Small intestine (tissue), 7 donors: ENCODE measurements around the gene ALG6. TPM values are rescaled to one million over a fixed set of nuclear protein-coding genes. Genes with fewer than 3 reads are reported as not detected.

ENCODE experiments used
- DNase-seq, 2 donors: peaks; one replicate each; pipeline versions ENCODE4 v3.0.0 to v3.0.0-alpha.2; 2013
- FAIRE-seq: peaks from 2 replicates; lab custom pipeline; 2012; peaks lifted over from hg19 to GRCh38; lab: Jason Lieb, UNC
- H3K27ac ChIP-seq, 3 donors: one replicate each; pipeline ENCODE4 v1.5.1; 2013; ENCODE audit warnings: low read length in 2 of 3, mild to moderate bottlenecking in 2 of 3, control low read depth in 1 of 3, inconsistent platforms in 1 of 3, low read depth in 1 of 3, moderate library complexity in 1 of 3
- H3K27me3 ChIP-seq, 3 donors: one replicate each; pipeline ENCODE4 v1.6.1; 2013; ENCODE audit warnings: low read length in 3 of 3, inconsistent platforms in 1 of 3; ENCODE audit not compliant: control insufficient read depth in 3 of 3, insufficient read depth in 3 of 3
- H3K36me3 ChIP-seq, 3 donors: one replicate each; pipeline ENCODE4 v1.6.1; 2013; ENCODE audit warnings: low read length in 3 of 3, inconsistent platforms in 1 of 3, low read depth in 1 of 3, mild to moderate bottlenecking in 1 of 3, moderate library complexity in 1 of 3; ENCODE audit not compliant: control insufficient read depth in 3 of 3, insufficient read depth in 2 of 3
- H3K4me1 ChIP-seq, 3 donors: one replicate each; pipeline ENCODE4 v1.6.1; 2013; ENCODE audit warnings: low read length in 2 of 3, inconsistent platforms in 1 of 3, low read depth in 1 of 3, mild to moderate bottlenecking in 1 of 3, moderate library complexity in 1 of 3; ENCODE audit not compliant: control insufficient read depth in 3 of 3, insufficient read depth in 2 of 3
- H3K4me3 ChIP-seq, 3 donors: one replicate each; pipeline ENCODE4 v1.5.1; 2013; ENCODE audit warnings: low read length in 3 of 3, control low read depth in 1 of 3, inconsistent platforms in 1 of 3, low read depth in 1 of 3, mild to moderate bottlenecking in 1 of 3, moderate library complexity in 1 of 3
- H3K9me3 ChIP-seq, 2 donors: one replicate each; pipeline ENCODE4 v1.6.1; 2013; ENCODE audit warnings: low read depth in 1 of 2, low read length in 1 of 2; ENCODE audit not compliant: control insufficient read depth in 2 of 2, insufficient read depth in 1 of 2
- WGBS, 3 donors: extraction: QIAGEN DNeasy Blood & Tissue Kit; methylation state at CpG; one replicate each; pipeline ENCODE4 v1.1.7; 2013; 5-methylcytosine and 5-hydroxymethylcytosine counted together
- polyA plus RNA-seq, 4 donors: library from polyadenylated mRNA; stranded (reverse) in 3 of 4; unstranded in 1 of 4; fragments of 200-250 nt in 3 of 4; fragments of 120-200 nt in 1 of 4; gene quantifications; one replicate each; pipeline versions ENCODE4 v1.2.1 to v1.2.3, GENCODE V29; 2013
- donor health status: healthy with polysubstance abuse.
- donor health status: control.
- donor health status: control.
- donor health status: Bipolar disorder and iron deficiency.
- donor health status: healthy.

The ALG6 gene
- polyA plus RNA-seq, 4 donors: 5.9 to 19.4 (median 11.3) TPM

DNA sequence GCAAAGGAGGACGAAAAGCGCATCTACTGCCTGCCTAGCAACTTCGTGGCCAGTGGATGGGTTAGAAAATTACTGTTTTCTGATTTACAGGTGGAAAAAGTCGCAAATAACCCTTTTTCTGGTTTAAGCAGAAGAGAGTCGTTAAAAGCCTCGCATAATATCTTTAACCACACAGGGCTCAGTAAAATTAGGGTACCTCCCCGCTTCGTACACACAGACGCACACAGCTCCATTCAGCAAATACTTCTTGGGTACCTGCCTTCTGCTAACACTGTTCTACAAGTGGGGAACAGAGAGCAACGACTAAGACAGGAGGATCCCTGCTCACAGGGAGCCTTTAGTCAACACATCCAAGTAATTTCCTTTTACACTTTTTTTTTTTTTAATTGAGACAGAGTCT is 704 bp downstream of the ALG6 start:
- 1 to 3% (median 1%) methylated on average over 10 of the region's 10 CpGs for WGBS, 3 donors
- H3K27me3 ChIP-seq: no peaks in the 10 kb centered on the region
- peak overlapping the region; percentile 79 to 97 (median 95) for H3K4me3 ChIP-seq
- peak overlapping the region in 1 of 3 donors; percentile 86 for H3K27ac ChIP-seq
- peak in 1 of 2 donors; percentile 5 for DNase-seq
- no peak for FAIRE-seq
- H3K36me3 ChIP-seq: peaks cover 1 to 4% (median 2%) of the 10 kb centered on the region in 3 donors
- H3K4me1 ChIP-seq: peaks cover 0 to 3% (median 0%) of the 10 kb centered on the region in 3 donors
- H3K9me3 ChIP-seq: no peaks in the 10 kb centered on the region

DNA sequence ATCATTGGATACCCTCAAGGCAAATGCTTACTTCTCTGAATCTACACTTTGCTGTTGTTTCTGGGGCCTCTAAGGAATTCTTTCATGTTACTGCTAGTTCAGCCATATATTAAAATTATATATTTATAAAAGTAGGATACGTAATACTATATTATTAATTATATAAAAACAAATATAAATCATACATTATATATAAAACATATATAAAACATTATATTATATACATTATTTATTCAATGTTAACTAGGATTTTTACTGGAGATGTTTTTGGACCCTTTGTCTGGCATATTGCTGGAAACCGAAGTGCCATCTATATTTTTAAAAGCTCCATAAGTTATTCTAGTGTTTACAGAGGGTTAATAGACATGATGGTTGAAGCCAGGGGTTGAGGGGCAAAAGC is 12.2 kb downstream of the ALG6 start:
- peaks cover 0 to 3% of the 10 kb centered on the region in 2 donors for H3K9me3 ChIP-seq
- no peak overlapping the region for H3K27ac ChIP-seq
- 92 to 98% (median 98%) methylated on average over 2 of the region's 2 CpGs for WGBS, 3 donors
- no peaks in the 10 kb centered on the region for H3K27me3 ChIP-seq
- peaks cover 0 to 7% (median 3%) of the 10 kb centered on the region in 3 donors for H3K36me3 ChIP-seq
- peak; percentile 64 for FAIRE-seq
- no peaks in the 10 kb centered on the region for H3K4me1 ChIP-seq
- no peak overlapping the region for H3K4me3 ChIP-seq
- DNase-seq: no peak

DNA sequence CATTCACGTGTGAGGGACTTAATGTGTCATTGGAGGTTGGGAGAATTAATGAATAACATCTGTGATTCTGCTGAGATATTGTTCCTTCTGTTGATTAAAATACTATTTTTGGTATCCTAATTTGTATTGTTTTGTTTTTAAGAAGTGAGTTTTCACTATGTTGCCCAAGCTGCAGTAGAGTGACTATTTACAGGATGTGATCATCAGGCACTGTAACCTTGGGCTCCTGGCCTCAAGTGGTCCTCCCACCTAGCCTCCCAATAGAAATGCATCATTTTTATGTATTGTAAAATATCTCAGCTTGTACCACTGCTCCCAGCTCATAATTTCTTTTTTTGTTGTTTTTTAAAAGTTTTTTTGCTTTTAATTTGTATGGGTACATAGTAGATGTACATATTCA is 14.3 kb downstream of the ALG6 start:
- H3K4me1 ChIP-seq: no peaks in the 10 kb centered on the region
- peaks cover 0 to 3% of the 10 kb centered on the region in 2 donors for H3K9me3 ChIP-seq
- H3K27ac ChIP-seq: no peak overlapping the region
- FAIRE-seq: no peak
- no peak for DNase-seq
- H3K27me3 ChIP-seq: no peaks in the 10 kb centered on the region
- no peak overlapping the region for H3K4me3 ChIP-seq
- 86 to 100% (median 96%) methylated on average over 1 of the region's 1 CpG for WGBS, 3 donors
- H3K36me3 ChIP-seq: peaks cover 0 to 7% (median 3%) of the 10 kb centered on the region in 3 donors

DNA sequence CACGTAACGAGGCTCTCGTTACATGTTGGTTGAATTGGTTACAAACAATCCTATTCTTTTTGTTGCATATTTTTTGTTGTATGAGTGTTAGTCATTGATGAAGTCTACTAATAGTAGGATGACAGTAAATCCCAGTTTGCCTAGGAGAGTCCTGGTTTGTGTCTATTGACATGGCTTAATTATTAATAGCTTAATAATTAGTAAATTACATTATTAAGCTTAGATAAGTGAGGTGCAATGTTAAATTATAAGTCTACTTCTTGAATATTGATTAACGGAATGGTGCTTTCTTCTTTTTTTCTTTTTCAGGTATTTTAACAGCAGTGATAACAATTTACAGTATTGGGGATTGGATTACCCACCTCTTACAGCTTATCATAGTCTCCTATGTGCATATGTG is 34.5 kb downstream of the ALG6 start:
- Histone ChIP-seq H3K27me3 (no peaks in the 10 kb centered on the region), H3K9me3 (no peaks in the 10 kb centered on the region), H3K4me1 (no peaks in the 10 kb centered on the region), H3K27ac (no peak overlapping the region), H3K4me3 (no peak overlapping the region), H3K36me3 (peaks cover 0 to 2% (median 0%) of the 10 kb centered on the region in 3 donors)
- DNase-seq (no peak), FAIRE-seq (no peak)
- WGBS, 3 donors: 79 to 99% (median 95%) methylated on average over 4 of the region's 4 CpGs

DNA sequence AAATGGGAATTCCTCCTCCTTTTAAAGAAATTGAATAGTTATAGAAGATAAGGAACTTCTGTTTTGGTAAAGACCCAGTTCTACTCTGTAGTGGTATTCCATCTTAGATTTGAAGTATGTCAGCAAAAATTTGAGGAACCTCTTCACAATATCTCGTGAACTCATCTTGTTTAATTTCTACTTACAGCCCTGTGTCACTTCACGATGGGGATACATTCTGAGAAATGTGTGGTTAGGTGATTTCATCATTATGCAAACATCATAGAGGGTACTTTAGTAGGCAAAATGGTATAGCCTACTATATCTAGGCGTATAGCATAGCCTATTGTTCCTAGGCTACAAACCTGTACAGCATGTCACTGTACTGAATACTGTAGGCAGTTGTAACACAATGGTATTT is 36.0 kb downstream of the ALG6 start:
- peaks cover 0 to 2% (median 0%) of the 10 kb centered on the region in 3 donors for H3K36me3 ChIP-seq
- no peak overlapping the region for H3K4me3 ChIP-seq
- no peak for FAIRE-seq
- no peaks in the 10 kb centered on the region for H3K9me3 ChIP-seq
- H3K4me1 ChIP-seq: no peaks in the 10 kb centered on the region
- H3K27me3 ChIP-seq: no peaks in the 10 kb centered on the region
- H3K27ac ChIP-seq: no peak overlapping the region
- no peak for DNase-seq
- WGBS, 3 donors: 52 to 73% (median 58%) methylated on average over 3 of the region's 3 CpGs

DNA sequence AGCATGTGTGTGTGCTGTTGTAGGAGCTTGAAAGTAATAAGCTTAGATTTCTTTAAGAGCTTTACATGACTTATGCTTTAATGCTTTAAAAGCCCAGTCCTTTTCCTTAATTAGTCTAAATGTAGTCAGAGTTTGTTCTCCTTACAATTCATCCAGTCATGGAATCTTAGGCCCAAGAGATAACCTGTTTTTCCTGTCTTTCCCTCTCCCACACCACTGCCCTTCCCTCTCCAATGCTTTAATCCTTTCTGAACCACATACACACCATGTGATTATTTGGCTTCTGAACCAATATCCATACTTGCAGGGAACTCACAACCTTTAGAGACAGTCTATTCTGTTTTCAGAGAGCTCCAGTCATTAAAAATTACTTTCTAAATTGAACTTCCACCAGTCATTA is 37.6 kb downstream of the ALG6 start:
- FAIRE-seq (no peak), DNase-seq (no peak)
- Histone ChIP-seq H3K9me3 (no peaks in the 10 kb centered on the region), H3K4me3 (no peak overlapping the region), H3K4me1 (no peaks in the 10 kb centered on the region), H3K27ac (no peak overlapping the region), H3K27me3 (no peaks in the 10 kb centered on the region), H3K36me3 (peaks cover 0 to 4% (median 0%) of the 10 kb centered on the region in 3 donors)

DNA sequence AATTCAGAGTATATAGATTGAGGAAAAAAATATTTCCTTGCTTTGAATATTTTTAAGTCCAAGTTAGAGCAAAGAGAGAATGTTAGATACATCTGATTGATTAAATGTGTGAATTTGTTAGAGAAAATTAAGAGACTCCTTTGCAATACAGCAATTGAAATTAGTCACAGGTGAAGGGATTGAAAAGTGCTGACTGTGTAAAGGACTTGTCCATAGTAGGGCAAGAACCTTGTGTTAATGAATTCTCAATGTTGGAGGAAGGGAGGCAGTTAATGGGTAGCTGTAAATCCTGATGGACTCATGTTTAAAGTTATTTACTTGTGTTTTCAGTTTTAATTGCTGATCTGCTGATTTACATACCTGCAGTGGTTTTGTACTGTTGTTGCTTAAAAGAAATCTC is 38.6 kb downstream of the ALG6 start:
- FAIRE-seq (no peak), DNase-seq (no peak)
- Histone ChIP-seq H3K27me3 (no peaks in the 10 kb centered on the region), H3K36me3 (peaks cover 0 to 2% (median 0%) of the 10 kb centered on the region in 3 donors), H3K27ac (no peak overlapping the region), H3K4me3 (no peak overlapping the region), H3K9me3 (no peaks in the 10 kb centered on the region), H3K4me1 (no peaks in the 10 kb centered on the region)

DNA sequence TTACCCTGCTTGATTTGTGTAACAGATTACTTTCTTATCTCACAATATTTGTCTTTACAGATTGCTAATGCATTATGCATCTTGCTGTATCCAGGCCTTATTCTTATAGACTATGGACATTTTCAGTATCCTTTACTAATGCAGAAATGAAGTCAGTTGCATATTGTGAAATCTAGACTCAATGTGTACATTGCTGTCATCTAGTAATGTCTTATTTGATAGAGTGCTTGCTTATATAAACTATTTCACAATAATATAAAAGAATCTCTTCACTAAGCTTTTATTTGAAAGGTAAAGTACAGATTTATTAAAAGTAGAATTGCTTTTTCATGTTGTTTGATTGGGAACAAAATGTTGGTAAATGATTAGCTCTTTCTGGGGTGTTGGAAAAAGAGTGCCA is 39.6 kb downstream of the ALG6 start:
- no peaks in the 10 kb centered on the region for H3K27me3 ChIP-seq
- DNase-seq: no peak

DNA sequence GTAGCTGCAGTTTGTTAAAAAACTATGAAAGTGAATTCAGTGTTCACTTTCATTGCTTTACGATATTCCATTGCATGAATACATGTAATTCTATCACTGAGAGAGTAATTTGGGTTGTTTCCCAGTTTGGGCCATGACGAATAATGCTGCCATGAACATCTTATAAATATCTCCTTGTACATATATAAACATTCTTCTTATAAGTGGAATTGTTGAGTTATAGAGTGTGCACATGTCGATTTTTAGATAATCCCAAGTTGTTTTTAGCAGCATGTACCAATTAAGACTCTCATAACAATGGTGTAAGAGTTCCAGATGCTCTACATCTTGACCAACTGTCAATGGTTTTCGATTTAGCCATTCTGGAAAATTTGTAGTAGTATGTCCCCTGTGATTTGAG is 40.9 kb downstream of the ALG6 start:
- WGBS, 3 donors: 69 to 96% (median 91%) methylated on average over 4 of the region's 4 CpGs
- no peak for FAIRE-seq

More for the DNA sequence above, 39.6 kb downstream of the ALG6 start:
- peak; percentile 76 for FAIRE-seq
- Histone ChIP-seq H3K4me3 (no peak overlapping the region), H3K4me1 (no peaks in the 10 kb centered on the region), H3K9me3 (no peaks in the 10 kb centered on the region), H3K36me3 (peaks cover 0 to 2% (median under 1%) of the 10 kb centered on the region in 3 donors), H3K27ac (no peak overlapping the region)

More for the DNA sequence above, 40.9 kb downstream of the ALG6 start:
- Histone ChIP-seq H3K36me3 (peaks cover 0 to 2% (median 2%) of the 10 kb centered on the region in 3 donors), H3K27me3 (no peaks in the 10 kb centered on the region), H3K27ac (no peak overlapping the region), H3K9me3 (no peaks in the 10 kb centered on the region), H3K4me1 (no peaks in the 10 kb centered on the region), H3K4me3 (no peak overlapping the region)
- no peak for DNase-seq
